Parathyroid adenoma (tissue), 2 donors: ENCODE results near the gene CADM2.

Experiments used
- H2AFZ ChIP-seq: fragments of 300-600 bp; sonication (generic); one replicate; pipeline ENCODE4 v1.7.0; 2017; ENCODE audit warnings: antibody characterized with exemption, mild to moderate bottlenecking
- H3K27ac ChIP-seq: fragments of 300-600 bp; sonication (generic); one replicate; pipeline ENCODE4 v1.7.0; 2017
- H3K27me3 ChIP-seq: fragments of 300-600 bp; sonication (generic); one replicate; pipeline ENCODE4 v1.7.0; 2017; ENCODE audit warnings: low read length; ENCODE audit not compliant: control insufficient read depth, insufficient read depth
- H3K36me3 ChIP-seq: fragments of 300-600 bp; sonication (generic); one replicate; pipeline ENCODE4 v1.7.0; 2017; ENCODE audit warnings: low read length; ENCODE audit not compliant: control insufficient read depth, insufficient read depth
- H3K4me1 ChIP-seq: fragments of 300-600 bp; sonication (generic); one replicate; pipeline ENCODE4 v1.7.0; 2017; ENCODE audit warnings: control low read depth
- H3K4me2 ChIP-seq: fragments of 300-600 bp; sonication (generic); one replicate; pipeline ENCODE4 v1.7.0; 2017; ENCODE audit warnings: low read length
- H3K4me3 ChIP-seq: fragments of 300-600 bp; sonication (generic); one replicate; pipeline ENCODE4 v1.7.0; 2017; ENCODE audit warnings: low read depth, low read length
- H3K79me2 ChIP-seq: fragments of 300-600 bp; sonication (generic); one replicate; pipeline ENCODE4 v1.7.0; 2017; ENCODE audit warnings: control low read depth
- H3K9ac ChIP-seq: fragments of 300-600 bp; sonication (generic); one replicate; pipeline ENCODE4 v1.7.0; 2017; ENCODE audit warnings: mild to moderate bottlenecking
- H3K9me3 ChIP-seq: fragments of 300-600 bp; sonication (generic); one replicate; pipeline ENCODE4 v1.7.0; 2017; ENCODE audit warnings: low read length; ENCODE audit not compliant: control insufficient read depth
- TF ChIP-seq, protein P1 (sequence below): fragments of 300-600 bp; sonication (generic); IDR thresholded peaks from one replicate; pipeline ENCODE4 v1.7.0; 2017; ENCODE audit warnings: antibody characterized with exemption, mild to moderate bottlenecking
- donor health status: primary hyperparathyroidism.

Gene CADM2

DNA sequence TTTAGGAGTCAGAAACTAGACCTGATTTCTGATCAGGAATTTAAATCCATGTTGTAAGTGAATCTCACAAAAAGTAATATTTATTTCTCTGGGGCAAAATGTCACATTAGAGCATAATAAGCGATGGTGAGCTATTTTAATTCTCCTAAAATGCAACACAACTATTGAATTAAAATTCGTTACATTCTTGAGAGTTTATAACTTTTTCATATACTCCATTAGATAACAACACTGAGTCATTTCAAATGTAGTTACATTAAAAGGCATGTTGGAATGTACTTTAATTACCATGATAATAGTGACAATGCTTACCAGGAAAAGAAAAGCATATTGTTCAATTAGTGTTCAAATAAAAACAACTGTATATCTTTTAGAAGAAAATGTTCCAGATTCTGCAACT, 116.9 kb downstream of the CADM2 start:
- Histone ChIP-seq H2AFZ (no peak overlapping the region), H3K9ac (no peak overlapping the region)

DNA sequence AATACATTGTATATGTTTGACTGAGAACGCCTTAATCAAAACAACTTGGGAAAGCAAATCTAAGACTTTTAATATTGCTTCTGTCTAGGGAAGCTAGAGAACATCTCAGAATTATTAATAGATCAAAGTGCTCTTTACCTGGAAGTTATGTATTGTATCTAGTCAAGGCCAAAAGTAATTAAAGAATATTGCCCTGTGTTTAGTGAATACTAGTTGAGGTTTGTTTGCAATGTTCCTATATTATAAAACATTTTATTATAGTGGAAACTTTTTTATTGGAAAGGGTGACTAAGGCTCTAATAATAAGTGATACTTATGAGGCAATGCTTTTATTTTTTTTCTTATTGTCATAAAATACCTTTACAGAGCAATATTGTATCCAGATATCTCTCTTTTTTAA, 118.2 kb downstream of the CADM2 start:
- H3K79me2 ChIP-seq = no peaks in the 10 kb centered on the region
- no peak overlapping the region for H2AFZ ChIP-seq
- H3K4me2 ChIP-seq = no peak overlapping the region
- H3K27ac ChIP-seq = no peak overlapping the region
- H3K4me1 ChIP-seq = no peaks in the 10 kb centered on the region
- TF ChIP-seq, protein P1, sequence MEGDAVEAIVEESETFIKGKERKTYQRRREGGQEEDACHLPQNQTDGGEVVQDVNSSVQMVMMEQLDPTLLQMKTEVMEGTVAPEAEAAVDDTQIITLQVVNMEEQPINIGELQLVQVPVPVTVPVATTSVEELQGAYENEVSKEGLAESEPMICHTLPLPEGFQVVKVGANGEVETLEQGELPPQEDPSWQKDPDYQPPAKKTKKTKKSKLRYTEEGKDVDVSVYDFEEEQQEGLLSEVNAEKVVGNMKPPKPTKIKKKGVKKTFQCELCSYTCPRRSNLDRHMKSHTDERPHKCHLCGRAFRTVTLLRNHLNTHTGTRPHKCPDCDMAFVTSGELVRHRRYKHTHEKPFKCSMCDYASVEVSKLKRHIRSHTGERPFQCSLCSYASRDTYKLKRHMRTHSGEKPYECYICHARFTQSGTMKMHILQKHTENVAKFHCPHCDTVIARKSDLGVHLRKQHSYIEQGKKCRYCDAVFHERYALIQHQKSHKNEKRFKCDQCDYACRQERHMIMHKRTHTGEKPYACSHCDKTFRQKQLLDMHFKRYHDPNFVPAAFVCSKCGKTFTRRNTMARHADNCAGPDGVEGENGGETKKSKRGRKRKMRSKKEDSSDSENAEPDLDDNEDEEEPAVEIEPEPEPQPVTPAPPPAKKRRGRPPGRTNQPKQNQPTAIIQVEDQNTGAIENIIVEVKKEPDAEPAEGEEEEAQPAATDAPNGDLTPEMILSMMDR = no peak
- no peaks in the 10 kb centered on the region for H3K27me3 ChIP-seq
- H3K4me3 ChIP-seq = no peak overlapping the region
- no peak overlapping the region for H3K9ac ChIP-seq
- H3K9me3 ChIP-seq = no peaks in the 10 kb centered on the region
- H3K36me3 ChIP-seq = no peaks in the 10 kb centered on the region

More for the DNA sequence above, 116.9 kb downstream of the CADM2 start:
- H3K27me3 ChIP-seq = no peaks in the 10 kb centered on the region
- no peaks in the 10 kb centered on the region for H3K4me1 ChIP-seq
- no peaks in the 10 kb centered on the region for H3K9me3 ChIP-seq
- no peak overlapping the region for H3K4me3 ChIP-seq
- no peaks in the 10 kb centered on the region for H3K36me3 ChIP-seq
- no peak overlapping the region for H3K27ac ChIP-seq
- no peaks in the 10 kb centered on the region for H3K79me2 ChIP-seq
- TF ChIP-seq, protein P1 = no peak
- no peak overlapping the region for H3K4me2 ChIP-seq

DNA sequence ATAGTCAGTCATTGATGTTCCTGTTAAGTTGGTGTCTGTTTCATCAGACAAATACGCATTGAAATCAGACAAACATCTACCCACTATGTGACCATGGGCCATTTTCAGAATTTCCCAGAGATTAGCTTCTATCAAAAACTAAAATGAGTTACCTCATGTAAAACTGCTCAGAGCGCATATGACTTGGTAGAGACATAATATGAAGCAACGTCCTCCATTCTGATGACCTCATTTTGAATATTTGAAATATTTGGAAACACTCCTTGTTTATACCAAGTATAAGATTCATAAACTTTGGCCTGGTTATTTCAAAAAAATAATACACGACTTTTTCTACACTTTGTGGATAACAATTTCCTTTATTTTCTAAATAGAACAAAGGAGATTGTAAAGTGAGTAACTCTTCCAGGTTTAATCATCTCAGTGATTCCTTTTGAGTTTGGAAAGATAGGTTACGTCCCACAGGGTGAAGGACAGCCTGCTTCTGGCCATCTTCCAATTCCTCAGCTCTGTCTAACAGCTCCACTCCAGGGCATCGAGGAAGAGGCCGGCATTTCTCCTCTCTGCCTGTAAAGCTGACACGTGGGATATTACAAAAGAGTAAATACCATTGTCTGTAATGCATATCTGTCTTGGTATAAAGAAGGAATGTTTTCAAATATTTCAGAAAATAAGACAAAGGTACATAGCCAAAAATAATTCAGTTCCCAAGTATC, 122.6 kb downstream of the CADM2 start:
- H3K9me3 ChIP-seq = no peaks in the 10 kb centered on the region
- no peak overlapping the region for H2AFZ ChIP-seq
- H3K27ac ChIP-seq = no peak overlapping the region
- no peaks in the 10 kb centered on the region for H3K36me3 ChIP-seq
- H3K4me2 ChIP-seq = no peak overlapping the region
- H3K27me3 ChIP-seq = no peaks in the 10 kb centered on the region
- H3K79me2 ChIP-seq = no peaks in the 10 kb centered on the region
- H3K4me3 ChIP-seq = no peak overlapping the region
- TF ChIP-seq, protein P1 = no peak
- H3K4me1 ChIP-seq = no peaks in the 10 kb centered on the region
- no peak overlapping the region for H3K9ac ChIP-seq

DNA sequence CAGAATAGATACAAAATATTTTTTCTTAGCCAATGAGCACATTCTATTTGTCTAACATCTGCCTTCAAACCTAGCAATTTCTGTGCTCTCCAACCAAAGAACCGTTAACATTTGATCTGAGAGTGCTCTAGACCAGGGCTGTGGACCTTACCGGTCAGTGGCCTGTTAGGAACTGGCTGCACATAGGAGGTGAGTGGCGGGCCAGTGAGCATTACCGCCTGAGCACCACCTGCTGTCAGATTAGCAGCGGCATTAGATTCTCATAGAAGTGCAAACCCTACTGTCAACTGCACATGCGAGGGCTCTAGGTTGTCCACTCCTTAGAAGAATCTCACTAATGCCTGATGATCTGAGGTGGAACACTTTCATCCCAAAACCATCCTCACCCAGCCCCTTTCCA, 131.7 kb downstream of the CADM2 start:
- H3K27ac ChIP-seq = no peak overlapping the region
- no peaks in the 10 kb centered on the region for H3K79me2 ChIP-seq
- no peak overlapping the region for H3K9ac ChIP-seq
- no peaks in the 10 kb centered on the region for H3K9me3 ChIP-seq
- H3K4me3 ChIP-seq = no peak overlapping the region
- no peaks in the 10 kb centered on the region for H3K4me1 ChIP-seq
- no peak overlapping the region for H3K4me2 ChIP-seq
- no peak overlapping the region for H2AFZ ChIP-seq
- H3K36me3 ChIP-seq = no peaks in the 10 kb centered on the region
- TF ChIP-seq, protein P1 = no peak
- H3K27me3 ChIP-seq = no peaks in the 10 kb centered on the region

DNA sequence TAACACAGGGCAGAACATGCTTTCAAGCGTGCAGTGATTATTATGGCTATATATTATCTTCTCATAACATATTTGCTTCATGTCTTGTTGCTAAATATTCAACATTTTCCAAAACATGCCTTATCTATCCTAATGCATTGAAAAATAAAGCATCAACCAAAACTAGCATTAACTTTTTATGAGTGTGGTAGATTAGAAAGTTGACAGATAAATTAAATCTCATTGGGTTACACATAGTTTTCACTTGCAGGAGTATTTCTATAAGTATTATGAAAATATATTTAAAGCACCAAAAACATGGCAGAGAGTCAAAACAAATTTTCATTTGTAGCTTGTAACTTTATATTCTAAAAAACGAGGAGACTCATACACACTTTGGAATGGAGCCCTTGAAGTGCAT, 141.5 kb downstream of the CADM2 start:
- no peak overlapping the region for H3K4me2 ChIP-seq
- H2AFZ ChIP-seq = no peak overlapping the region
- H3K9me3 ChIP-seq = no peaks in the 10 kb centered on the region
- no peak overlapping the region for H3K27ac ChIP-seq
- no peak overlapping the region for H3K9ac ChIP-seq
- H3K4me3 ChIP-seq = no peak overlapping the region
- H3K36me3 ChIP-seq = no peaks in the 10 kb centered on the region
- H3K4me1 ChIP-seq = no peaks in the 10 kb centered on the region
- TF ChIP-seq, protein P1 = no peak
- no peaks in the 10 kb centered on the region for H3K79me2 ChIP-seq
- H3K27me3 ChIP-seq = no peaks in the 10 kb centered on the region
